Epidermal melanocyte (primary cell): Measurements from ENCODE around the gene LUC7L2.
"Not testable (repeated sequence)": the region's sequence is repeated elsewhere in the genome, so short reads cannot be mapped to it uniquely, and the experiment has no call there.

ENCODE experiments used
- DNase-seq: peaks from one replicate; pipeline ENCODE4 v3.0.0; 2011; ENCODE audit warnings: low spot score; ENCODE audit not compliant: insufficient read length

The LUC7L2 gene

DNA sequence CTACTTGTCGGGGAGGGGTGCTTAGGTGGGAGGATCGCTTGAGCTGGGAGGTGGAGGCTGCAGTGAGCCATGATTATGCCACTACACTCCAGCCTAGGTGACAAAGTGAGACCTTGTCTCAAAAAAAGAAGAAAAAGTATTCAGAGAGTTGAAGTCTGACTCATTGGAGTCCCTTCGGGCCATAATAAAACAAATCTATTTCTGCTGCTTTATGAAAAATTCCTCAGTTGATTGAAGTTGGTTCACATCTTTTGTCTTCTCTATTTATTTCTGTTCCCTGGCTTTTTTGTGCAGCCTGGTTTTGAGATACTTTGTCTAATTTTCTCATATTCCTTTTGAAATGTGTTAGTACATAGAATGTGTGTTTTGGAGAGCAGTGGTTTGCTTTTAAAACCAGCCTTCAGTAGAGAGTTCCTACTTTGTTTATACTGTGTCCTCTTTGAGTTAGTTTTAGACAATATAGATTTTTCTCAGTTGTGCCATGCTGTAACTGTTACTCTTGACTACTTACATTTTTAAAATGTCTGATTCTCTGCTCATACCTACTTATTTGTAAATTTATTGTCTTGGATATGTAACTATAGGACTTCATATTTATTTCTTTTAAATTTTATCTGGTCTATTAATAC, 36.7 kb downstream of the LUC7L2 start:
- DNase-seq = no peak

DNA sequence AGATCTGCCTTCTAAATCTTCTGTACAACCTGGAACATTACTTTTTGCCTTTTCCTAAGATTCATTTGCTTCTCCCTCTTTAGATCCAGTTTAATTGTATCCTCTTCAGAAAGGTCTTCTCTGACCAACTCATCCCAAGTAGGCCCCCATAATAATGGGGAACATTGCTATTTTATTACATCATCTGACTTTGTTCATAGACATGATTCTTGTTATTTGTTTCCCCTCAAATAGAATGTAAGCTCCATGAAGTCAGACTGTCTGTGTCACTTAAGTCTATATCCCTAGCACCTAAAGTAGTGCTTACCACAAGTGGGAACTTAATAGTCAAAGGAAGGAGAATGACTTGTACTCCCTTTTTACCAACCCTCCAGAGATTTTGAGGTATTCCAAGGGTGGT, 37.5 kb downstream of the LUC7L2 start:
- DNase-seq = no peak

DNA sequence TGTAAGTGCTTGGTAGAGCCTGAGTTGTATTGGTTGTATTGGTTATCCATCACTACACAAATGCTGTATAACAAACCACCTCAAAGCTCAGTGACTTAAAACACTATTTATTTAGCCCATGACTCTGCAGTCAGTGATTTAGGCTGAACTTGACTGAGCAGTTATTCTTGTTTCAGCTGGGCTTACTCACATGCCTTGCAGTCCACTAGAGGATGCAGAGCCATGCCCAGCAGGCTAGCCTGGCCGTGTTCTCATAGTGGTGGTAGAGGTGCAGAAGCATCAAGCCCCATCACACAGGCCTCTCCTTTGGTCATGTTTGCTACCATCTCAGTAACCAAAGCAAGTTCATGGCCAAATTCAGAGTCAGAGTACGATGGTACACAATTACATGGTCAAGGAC, 43.9 kb downstream of the LUC7L2 start:
- DNase-seq = no peak

DNA sequence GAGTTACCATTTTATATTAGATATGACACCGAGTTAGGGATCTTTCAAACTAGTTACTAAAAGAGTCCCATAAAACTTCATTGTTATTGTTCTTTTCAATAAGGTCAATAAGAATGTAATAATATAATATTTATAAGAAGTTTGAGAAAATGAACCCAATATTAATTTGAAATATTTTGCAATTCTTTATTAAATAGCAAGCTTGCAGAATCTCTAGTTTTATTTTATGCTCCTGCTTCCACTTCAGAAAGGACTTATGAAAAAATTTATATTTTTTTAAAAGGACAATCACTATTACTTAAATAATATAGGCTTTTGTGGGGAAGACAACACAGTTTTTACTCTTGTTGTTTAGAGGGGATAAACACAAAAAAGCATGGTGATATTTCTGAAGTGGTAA, 47.9 kb downstream of the LUC7L2 start:
- no peak for DNase-seq

DNA sequence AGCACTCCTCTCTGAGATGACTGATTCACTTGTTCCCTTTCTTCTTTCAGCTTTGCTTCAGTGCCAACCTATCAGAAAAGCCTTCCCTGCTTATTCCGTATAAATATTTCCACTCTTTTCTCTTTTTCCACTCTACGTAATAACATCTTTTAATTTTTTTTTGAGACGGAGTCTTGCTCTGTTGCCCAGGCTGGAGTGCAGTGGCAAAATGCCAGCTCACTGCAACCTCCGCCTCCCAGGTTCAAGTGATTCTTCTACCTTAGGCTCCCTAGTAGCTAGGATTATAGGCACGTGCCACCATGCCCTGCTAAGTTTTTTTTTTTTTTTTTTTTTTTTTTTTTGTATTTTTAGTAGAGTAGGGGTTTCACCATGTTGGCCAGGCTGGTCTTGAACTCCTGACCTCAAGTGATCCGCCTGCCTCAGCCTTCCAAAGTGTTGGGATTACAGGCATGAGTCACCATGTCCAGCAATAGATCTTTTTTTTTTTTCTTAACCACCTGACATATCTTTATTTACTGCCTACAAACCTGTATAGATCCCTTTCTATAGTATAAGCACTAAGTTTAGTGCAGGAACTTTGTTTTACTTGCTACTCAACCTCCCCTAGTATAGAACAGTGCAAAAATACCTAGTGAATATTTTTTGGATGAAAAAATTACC, 55.2 kb downstream of the LUC7L2 start:
- not testable (repeated sequence) for DNase-seq

DNA sequence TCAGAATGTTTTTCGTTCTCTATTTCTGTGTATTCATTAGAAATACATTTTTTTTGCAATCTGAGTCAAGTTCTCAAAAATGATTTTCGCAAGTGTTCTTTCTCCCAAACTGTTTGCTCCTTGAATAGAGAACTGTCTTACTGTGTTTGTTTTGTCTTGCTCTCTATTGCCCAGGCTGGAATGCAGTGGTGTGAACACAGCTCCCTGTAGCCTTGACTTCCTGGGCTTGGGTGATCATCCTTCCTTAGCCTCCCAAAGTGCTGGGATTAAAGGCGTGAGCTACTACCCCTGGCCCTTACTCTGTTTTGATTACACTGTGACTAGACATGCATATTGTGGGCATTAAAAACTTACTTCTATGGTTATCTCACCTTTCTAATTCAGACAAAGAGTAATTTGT, 56.7 kb downstream of the LUC7L2 start:
- no peak for DNase-seq

DNA sequence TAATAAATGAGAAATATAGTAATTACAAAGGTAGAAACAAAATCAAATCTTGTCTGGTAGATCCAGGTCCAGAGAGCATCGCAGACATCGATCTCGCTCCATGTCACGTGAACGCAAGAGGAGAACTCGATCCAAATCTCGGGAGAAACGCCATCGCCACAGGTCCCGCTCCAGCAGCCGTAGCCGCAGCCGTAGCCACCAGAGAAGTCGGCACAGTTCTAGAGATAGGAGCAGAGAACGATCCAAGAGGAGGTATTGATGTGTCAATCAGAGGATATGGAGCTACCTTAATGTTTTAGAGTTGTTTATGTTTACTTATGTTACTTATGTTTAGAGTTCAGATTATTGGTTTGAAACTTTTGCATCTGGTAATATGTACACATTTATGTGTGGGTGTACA, 57.8 kb downstream of the LUC7L2 start:
- no peak for DNase-seq

DNA sequence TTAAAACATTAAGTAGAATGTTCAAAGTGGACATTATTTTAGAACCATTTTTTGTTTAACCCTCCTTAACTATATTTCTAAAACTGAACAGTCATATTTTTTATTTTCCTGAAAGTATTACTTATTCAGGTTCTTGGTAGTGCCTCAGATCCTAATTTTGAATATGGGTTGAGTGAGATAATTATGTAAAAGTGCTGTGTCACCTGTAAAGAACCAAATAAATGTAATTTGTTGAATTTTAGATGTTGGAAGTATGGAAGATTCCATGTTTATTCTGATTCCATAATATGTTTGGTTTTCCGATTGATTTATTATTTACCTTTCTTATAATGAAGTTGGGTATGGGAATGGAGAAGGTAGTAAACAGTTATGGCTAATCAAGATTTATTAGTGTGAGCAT, 61.4 kb downstream of the LUC7L2 start:
- no peak for DNase-seq

DNA sequence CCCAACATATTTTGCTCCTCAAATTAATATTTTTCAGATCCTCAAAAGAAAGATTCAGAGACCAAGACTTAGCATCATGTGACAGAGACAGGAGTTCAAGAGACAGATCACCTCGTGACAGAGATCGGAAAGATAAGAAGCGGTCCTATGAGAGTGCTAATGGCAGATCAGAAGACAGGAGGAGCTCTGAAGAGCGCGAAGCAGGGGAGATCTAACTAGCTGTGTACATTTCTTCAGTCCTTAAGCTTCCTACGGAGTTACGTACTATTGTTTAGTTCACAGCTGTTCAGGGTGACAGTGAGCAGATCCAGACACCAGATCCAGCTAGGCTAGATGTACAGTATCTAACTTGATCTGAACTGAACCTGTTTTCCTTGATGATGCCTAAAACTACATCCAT, 62.4 kb downstream of the LUC7L2 start:
- DNase-seq = no peak

DNA sequence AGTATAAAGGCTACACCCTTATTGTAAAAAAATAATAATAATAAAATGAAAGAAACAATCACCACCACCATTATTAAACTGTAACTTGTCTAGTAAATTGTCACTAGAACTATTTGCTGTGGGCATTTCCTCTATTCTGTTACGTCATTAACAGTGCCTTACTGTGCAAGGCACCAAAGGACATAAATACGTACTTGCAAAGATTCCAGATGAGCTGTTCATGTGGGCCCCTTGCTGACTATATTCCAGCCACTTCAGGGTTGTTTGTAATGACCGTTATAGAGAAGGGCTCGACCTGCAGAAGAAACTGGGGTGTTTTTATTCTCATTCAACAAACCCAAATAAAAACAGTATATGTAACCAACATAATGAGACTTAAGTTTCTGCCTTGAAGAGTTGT, 63.4 kb downstream of the LUC7L2 start:
- no peak for DNase-seq

DNA sequence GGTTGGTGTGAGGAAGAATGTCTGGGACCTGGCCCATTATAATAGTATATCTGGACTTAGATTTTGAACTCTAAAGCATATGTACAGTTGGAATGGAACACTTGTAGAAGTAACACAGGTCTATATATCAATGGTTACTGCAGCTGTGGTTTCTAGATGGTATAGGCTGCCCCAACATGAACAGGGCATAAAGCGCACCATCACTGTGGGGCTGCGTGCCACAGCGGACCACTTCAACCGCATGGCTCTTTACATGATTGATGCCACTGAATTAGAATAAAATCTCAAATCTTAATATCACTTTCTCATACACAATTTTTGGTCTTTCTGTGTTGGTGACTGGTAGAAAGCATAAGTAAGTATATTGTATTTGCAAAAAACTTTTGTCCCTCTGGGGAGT, 64.3 kb downstream of the LUC7L2 start:
- DNase-seq = no peak

DNA sequence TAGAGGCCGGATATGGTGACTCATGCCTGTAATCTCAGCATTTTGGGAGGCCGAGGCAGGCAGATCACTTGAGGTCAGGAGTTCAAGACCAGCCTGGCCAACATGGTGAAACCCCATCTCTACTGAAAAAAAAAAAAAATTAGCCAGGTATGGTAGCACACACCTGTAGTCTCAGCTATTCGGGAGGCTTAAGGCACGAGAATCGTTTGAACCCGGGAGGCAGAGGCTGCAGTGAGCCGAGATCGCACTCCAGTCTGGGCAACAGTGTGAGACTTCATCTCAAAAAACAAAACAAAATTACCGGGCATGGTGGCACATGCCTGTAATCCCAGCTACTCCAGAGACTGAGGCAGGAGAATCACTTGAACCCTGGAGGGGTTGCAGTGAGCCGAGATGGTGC, 66.0 kb downstream of the LUC7L2 start:
- DNase-seq = not testable (repeated sequence)

DNA sequence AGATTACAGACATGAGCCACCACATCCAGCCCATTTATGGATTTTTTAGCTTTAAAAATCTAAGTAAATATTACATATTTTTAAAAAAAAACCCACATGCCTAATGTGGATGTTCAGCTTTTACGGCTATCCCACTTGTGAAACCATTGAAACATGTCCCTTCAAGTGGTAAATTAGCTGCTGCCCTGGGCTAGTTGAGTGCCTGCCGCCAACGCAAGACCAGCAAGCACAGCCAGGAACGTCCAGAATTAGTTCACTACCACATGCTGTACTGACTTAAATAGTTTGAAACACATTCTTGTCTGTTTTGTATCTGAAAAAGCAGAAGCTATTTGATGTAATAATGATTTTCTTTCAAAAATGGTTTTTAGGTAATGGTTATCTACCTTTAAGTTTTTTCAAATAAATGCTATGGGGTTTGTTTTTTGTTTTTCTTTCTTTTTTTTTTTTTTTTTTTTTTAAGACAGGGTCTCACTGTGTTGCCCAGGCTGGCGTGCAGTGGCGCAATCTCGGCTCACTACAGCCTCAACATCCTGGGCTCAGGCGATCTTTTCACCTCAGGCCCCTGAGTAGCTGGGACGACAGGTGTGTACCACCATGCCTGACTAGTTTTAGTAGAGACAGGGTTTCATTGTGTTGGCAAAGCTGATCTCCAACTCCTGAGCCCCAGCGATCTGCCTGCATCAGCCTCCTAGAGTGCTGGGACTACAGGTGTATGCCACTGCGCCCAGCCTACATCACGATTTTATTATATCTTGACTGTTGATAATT, 66.7 kb downstream of the LUC7L2 start:
- DNase-seq = no peak

DNA sequence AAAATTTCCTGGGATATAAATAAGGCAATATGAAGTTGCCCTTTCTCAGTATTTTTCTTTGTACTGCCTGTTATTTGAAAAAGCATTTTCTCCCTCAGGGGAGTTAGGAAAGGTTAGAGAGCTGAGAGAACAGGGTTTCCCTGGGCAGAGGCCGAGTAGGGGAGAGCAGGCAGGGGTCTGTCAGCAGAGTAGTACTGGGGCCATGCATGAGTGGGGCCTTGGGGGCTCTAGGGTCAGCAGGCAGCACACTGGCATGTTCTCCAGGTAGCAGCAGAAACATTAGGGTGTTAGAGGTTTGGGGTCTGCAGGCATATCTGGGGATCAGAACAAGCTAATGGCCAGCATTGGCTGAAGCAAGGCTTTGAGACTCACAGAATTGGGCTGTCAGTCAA, 67.3 kb downstream of the LUC7L2 start:
- no peak for DNase-seq

DNA sequence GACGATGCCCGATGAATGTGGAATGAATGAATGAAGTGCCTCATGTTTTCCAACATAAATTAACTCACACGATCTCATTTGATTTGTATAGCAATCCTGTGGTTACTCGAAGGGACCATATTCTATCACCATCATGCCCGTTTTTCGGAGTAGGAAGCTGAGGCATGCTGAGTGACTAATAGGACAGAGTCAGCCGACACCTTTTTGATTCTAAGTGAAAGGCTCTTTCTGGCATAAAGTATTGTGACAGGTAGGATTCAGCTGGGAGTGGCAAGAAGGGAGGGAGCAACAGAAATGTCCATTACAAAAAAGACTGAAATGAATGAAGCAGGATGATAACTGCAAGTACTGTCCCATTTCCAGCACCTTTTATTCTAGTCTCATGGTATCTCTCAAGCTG, 68.1 kb downstream of the LUC7L2 start:
- no peak for DNase-seq

DNA sequence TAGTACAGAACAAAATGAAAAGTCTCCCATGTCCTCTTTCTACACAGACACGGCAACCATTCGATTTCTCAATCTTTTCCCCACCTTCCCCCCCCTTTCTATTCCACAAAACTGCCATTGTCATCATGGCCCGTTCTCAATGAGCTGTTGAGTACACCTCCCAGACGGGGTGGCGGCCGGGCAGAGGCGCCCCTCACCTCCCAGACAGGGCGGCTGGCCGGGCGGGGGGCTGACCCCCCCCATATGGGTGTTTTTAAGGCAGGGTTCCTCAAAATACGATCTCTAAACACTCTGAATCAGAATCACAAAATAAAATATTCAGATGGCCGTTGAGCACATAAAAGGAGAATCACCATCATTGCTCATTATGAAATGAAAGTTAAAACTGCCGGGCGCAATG, 70.0 kb downstream of the LUC7L2 start:
- not testable (repeated sequence) for DNase-seq

DNA sequence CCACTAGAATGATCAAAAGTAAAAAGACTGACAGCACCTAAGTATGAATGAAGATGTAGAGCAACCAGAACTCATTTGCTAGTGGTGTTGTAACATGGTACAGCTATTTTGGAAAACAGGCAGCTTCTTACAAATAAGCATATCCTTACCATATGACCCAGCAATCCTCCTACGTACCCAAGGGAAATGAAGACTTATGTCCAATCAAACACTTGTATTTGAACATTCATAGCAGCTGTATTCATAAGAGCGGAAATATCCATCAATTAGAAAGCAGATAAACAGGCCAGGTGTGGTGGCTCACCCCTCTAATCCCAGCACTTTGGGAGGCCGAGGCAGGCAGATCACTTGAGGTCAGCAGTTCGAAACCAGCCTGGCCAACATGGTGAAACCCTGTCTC, 70.7 kb downstream of the LUC7L2 start:
- no peak for DNase-seq

DNA sequence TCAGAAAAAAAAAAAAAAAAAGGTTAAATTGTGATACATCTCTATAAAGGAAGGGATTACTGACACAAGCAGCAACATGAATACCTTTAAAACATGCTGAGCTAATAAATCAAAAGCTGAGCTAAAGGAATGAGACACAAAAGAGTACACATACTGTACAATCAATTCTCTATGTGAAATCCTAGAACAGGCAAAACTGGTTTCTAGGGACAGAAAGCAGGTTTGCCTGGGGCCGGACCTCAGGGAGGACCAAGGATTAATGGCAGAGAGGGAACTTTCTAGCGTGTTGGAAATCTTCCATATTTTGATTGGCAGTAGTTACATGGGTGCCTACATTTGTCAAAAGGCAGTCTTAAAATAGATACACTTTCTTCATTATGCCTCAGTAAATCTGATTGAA, 71.3 kb downstream of the LUC7L2 start:
- no peak for DNase-seq

DNA sequence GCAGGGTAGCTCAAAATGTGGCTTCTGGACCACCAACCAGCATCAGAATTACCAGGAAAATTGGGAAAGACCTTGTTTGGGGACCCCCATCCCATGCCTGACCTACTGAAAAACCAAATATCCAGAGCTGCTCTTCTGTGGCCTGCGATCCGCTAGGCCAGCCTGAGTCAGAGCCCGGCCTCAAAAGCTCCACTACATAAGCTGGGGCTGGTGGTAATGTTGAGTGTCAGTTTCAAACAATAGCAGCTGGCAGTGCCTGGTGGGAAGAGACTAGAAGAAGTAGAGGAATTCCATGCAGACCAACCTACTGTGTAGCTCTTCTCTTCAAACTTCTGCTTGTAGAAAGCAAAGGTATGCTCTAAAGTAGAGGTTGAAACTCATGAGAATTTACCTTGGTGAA, 71.8 kb downstream of the LUC7L2 start:
- DNase-seq = no peak

DNA sequence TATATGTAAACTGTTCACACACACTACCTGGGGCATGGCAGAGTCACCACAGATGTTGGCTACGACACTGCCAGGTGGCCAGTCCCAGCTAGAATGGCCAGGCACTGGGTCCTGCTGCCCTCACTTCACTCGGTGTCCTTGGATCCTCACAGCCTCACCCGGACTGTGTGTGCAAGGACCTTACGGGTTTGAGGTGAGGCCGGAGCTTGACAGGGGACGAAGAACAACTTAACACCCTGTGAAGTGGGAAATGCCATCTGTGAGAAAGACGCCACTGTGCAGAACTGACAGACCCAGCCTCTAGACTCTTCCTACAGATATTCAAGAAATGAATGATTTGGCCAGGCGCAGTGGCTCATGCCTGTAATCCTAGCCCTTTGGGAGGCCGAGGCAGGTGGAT, 77.1 kb downstream of the LUC7L2 start:
- no peak for DNase-seq

DNA sequence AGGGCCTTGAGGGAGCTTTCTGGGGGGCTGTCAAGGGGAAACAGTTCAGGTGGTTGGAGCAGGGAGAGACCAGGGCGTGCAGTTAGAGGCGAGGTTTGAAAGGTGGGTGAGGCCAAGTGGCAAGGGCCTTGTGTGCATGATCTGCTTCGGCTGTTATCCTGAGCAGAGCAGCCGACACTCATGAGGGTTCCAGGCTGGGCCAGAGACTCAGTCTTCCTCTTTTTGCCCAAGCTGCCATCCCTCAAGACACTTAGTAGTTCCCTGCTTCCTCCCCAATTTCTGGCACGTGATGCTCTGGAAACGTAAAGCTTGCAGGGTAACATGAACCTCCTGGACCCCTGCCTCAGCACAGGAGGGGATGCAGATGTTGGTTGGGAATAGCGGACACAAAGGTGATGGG, 79.7 kb downstream of the LUC7L2 start:
- no peak for DNase-seq

DNA sequence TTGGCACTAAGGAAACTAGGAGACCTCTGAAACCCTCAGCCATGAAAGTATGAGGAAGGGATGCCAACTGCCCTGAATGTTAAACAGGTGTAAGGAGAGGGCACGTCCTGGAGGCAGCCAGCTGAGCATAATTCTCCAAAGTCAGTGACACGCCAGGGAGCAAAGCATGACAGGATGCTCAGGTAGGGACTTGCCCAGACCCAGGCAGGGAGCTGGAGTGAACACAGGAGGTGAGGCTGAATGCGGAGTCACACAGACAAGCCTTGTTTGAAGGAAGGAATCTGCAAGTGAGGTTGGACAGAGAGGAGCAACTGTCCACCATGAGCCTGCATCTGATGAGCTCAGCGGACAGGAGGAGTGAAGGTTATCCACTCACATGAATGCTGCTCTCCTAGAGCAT, 82.3 kb downstream of the LUC7L2 start:
- DNase-seq = no peak
